Measurements from ENCODE around the gene APCDD1.

APCDD1 gene

GRCh38 chr18:10460414-10461018 lies 6.1 kb downstream of the APCDD1 start:
- Histone ChIP-seq H3K4me1 (ENCODE audit: insufficient read depth, low read length) (peaks cover 4% of the 10 kb centered on the region; the same call in 1 of the 2 replicates), H3K27ac (ENCODE audit: low read length) (no peak overlapping the region), H3K79me2 (ENCODE audit: insufficient read depth, low read length) (no peaks in the 10 kb centered on the region), H3K9ac (ENCODE audit: low read depth, low read length) (no peak overlapping the region), H3K36me3 (ENCODE audit: insufficient read depth, low read length) (no peaks in the 10 kb centered on the region), H3K27me3 (ENCODE audit: insufficient read depth, low read length, poor library complexity) (peaks cover 24% of the 10 kb centered on the region), H3K4me3 (ENCODE audit: low read depth in 1 of 2, low read length in 2 of 2) (no peak overlapping the region), H3K4me2 (ENCODE audit: insufficient read depth, low read length) (no peak overlapping the region), H4K20me1 (ENCODE audit: insufficient read depth, low read length) (0 out of 2 replicates have a peak, but pooled peaks cover 6% of the 10 kb centered on the region), H2AFZ (ENCODE audit: low read depth, low read length) (no peak overlapping the region), H3K9me3 (ENCODE audit: insufficient read depth, low read length, severe bottlenecking) (no peaks in the 10 kb centered on the region)
- ATAC-seq (ENCODE audit: insufficient read depth, low read depth) (no peak), DNase-seq (no peak)
- TF ChIP-seq CTCF (IDR thresholded peaks at IDR 0.05; ENCODE audit: borderline replicate concordance, extremely low read depth, low read length, poor library complexity, severe bottlenecking) = no peak
- TF ChIP-seq EZH2 (IDR thresholded peaks at IDR 0.05; ENCODE audit: borderline replicate concordance, low read depth, low read length, severe bottlenecking) = no peak

- no peak overlapping the region for H3K27ac ChIP-seq (ENCODE audit: low read length)
- no peak overlapping the region for H3K4me2 ChIP-seq (ENCODE audit: insufficient read depth, low read length)
- TF ChIP-seq CTCF (IDR thresholded peaks at IDR 0.05; ENCODE audit: borderline replicate concordance, extremely low read depth, low read length, poor library complexity, severe bottlenecking) (no peak), EZH2 (IDR thresholded peaks at IDR 0.05; ENCODE audit: borderline replicate concordance, low read depth, low read length, severe bottlenecking) (no peak)
- H3K4me3 ChIP-seq (ENCODE audit: low read depth in 1 of 2, low read length in 2 of 2) = no peak overlapping the region
- no peaks in the 10 kb centered on the region for H3K9me3 ChIP-seq (ENCODE audit: insufficient read depth, low read length, severe bottlenecking)
- no peaks in the 10 kb centered on the region for H3K79me2 ChIP-seq (ENCODE audit: insufficient read depth, low read length)
- H3K36me3 ChIP-seq (ENCODE audit: insufficient read depth, low read length) = no peaks in the 10 kb centered on the region
- no peak overlapping the region for H2AFZ ChIP-seq (ENCODE audit: low read depth, low read length)
- H3K4me1 ChIP-seq (ENCODE audit: insufficient read depth, low read length) = no peaks in the 10 kb centered on the region
- no peak for ATAC-seq (ENCODE audit: insufficient read depth, low read depth)
- DNase-seq = no peak
- no peaks in the 10 kb centered on the region for H4K20me1 ChIP-seq (ENCODE audit: insufficient read depth, low read length)
- H3K9ac ChIP-seq (ENCODE audit: low read depth, low read length) = no peak overlapping the region
- peaks cover 11% of the 10 kb centered on the region for H3K27me3 ChIP-seq (ENCODE audit: insufficient read depth, low read length, poor library complexity)
Measured at GRCh38 chr18:10461989-10462388, 7.6 kb downstream of the APCDD1 start.

GRCh38 chr18:10462597-10462996 lies 8.2 kb downstream of the APCDD1 start:
- no peaks in the 10 kb centered on the region for H3K4me1 ChIP-seq (ENCODE audit: insufficient read depth, low read length)
- no peak for TF ChIP-seq CTCF (IDR thresholded peaks at IDR 0.05; ENCODE audit: borderline replicate concordance, extremely low read depth, low read length, poor library complexity, severe bottlenecking)
- TF ChIP-seq EZH2 (IDR thresholded peaks at IDR 0.05; ENCODE audit: borderline replicate concordance, low read depth, low read length, severe bottlenecking) = no peak
- peaks cover 7% of the 10 kb centered on the region for H3K27me3 ChIP-seq (ENCODE audit: insufficient read depth, low read length, poor library complexity)
- no peak overlapping the region for H2AFZ ChIP-seq (ENCODE audit: low read depth, low read length)
- no peaks in the 10 kb centered on the region for H4K20me1 ChIP-seq (ENCODE audit: insufficient read depth, low read length)
- no peak for ATAC-seq (ENCODE audit: insufficient read depth, low read depth)
- no peaks in the 10 kb centered on the region for H3K9me3 ChIP-seq (ENCODE audit: insufficient read depth, low read length, severe bottlenecking)
- no peak overlapping the region for H3K27ac ChIP-seq (ENCODE audit: low read length)
- no peak overlapping the region for H3K4me3 ChIP-seq (ENCODE audit: low read depth in 1 of 2, low read length in 2 of 2)
- H3K4me2 ChIP-seq (ENCODE audit: insufficient read depth, low read length) = no peak overlapping the region
- H3K79me2 ChIP-seq (ENCODE audit: insufficient read depth, low read length) = no peaks in the 10 kb centered on the region
- no peaks in the 10 kb centered on the region for H3K36me3 ChIP-seq (ENCODE audit: insufficient read depth, low read length)
- DNase-seq = no peak
- H3K9ac ChIP-seq (ENCODE audit: low read depth, low read length) = no peak overlapping the region
